Measurements from ENCODE around the gene DNAH2. TPM values are rescaled to one million over a fixed set of nuclear protein-coding genes. Genes with fewer than 3 reads are reported as not detected.

Gene DNAH2
- total and polyA plus RNA-seq, 3 donors from 2014 or later, result 11.7 to 24.9 (median 22.7) TPM

DNA sequence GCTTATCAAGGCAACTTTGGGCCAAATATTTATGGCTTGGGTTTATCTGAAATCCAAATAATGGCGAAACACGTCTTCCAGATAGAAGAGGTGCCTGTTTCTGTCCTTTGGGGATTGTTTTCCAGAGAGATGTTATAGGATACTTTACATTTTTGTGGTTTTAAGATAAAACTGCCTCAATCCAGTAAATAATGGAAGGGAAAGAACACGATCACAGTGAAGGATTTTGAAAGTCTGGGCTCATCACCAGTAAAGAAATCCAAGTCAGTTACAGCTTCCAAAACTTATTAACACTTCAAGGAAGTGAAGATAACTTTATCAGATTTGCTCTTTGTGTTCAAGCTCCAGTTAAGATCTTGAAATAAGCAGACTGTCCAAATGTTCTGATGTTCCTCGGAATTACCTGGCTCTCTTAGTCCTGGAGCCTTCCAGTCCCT is 30.1 kb downstream of the DNAH2 start:
- Histone ChIP-seq H3K27me3 (no peaks in the 10 kb centered on the region), H3K36me3 (ENCODE audit: low read depth, missing control alignments) (no peaks in the 10 kb centered on the region), H3K27ac (no peak overlapping the region), H3K4me3 (no peak overlapping the region), H3K4me1 (no peaks in the 10 kb centered on the region), H3K9me3 (no peaks in the 10 kb centered on the region)
- no peak for DNase-seq
- no peak for TF ChIP-seq POLR2A (IDR thresholded peaks at IDR 0.05)
- TF ChIP-seq, protein P1, sequence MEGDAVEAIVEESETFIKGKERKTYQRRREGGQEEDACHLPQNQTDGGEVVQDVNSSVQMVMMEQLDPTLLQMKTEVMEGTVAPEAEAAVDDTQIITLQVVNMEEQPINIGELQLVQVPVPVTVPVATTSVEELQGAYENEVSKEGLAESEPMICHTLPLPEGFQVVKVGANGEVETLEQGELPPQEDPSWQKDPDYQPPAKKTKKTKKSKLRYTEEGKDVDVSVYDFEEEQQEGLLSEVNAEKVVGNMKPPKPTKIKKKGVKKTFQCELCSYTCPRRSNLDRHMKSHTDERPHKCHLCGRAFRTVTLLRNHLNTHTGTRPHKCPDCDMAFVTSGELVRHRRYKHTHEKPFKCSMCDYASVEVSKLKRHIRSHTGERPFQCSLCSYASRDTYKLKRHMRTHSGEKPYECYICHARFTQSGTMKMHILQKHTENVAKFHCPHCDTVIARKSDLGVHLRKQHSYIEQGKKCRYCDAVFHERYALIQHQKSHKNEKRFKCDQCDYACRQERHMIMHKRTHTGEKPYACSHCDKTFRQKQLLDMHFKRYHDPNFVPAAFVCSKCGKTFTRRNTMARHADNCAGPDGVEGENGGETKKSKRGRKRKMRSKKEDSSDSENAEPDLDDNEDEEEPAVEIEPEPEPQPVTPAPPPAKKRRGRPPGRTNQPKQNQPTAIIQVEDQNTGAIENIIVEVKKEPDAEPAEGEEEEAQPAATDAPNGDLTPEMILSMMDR (IDR thresholded peaks at IDR 0.05), result no peak
- 35 to 42% methylated on average over 4 of the region's 4 CpGs for WGBS, 2 donors
- intact Hi-C loops (cut with DNase I; ENCODE audit: low total_unique reads), result no loop called here

DNA sequence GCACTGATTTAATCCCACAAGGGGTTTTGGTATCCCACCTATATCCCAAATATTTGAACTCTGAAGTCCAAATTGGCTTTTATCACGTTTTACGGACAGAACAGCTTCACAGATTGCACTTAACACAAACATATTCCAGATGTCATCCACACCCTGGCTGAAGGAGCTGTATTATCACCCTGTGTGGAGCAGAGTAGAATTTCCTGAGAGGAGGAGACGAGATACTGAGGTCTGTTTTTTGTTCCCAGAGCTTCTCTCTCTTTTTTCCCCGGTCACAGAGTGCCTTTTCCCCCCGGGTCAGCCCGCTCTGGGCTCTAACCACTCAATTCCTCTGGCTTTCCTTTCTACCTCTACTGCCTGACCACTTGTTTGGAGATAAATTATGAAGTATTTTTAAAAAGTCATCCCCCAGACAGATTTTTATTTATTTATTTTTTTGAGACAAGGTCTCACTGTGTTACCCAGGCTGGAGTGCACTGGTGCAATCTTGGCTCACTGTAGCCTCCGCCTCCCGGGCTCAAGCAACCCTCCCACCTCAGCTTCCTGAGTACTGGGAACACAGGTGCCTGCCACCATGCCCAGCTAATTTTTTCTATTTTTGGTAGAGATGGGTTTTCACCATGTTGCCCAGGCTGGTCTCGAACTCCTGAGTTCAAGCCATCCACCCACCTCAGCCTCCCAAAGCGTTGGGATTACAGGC is 30.7 kb downstream of the DNAH2 start:
- Histone ChIP-seq H3K4me3 (no peak overlapping the region), H3K27me3 (no peaks in the 10 kb centered on the region), H3K27ac (no peak overlapping the region), H3K36me3 (ENCODE audit: low read depth, missing control alignments) (no peaks in the 10 kb centered on the region), H3K9me3 (no peaks in the 10 kb centered on the region), H3K4me1 (no peaks in the 10 kb centered on the region)
- DNase-seq, result no peak
- 50 to 59% methylated on average over 10 of the region's 10 CpGs for WGBS, 2 donors
- intact Hi-C loops (cut with DNase I; ENCODE audit: low total_unique reads), result no loop called here
- TF ChIP-seq POLR2A (IDR thresholded peaks at IDR 0.05), result no peak
- TF ChIP-seq, protein P1 (IDR thresholded peaks at IDR 0.05), result no peak

DNA sequence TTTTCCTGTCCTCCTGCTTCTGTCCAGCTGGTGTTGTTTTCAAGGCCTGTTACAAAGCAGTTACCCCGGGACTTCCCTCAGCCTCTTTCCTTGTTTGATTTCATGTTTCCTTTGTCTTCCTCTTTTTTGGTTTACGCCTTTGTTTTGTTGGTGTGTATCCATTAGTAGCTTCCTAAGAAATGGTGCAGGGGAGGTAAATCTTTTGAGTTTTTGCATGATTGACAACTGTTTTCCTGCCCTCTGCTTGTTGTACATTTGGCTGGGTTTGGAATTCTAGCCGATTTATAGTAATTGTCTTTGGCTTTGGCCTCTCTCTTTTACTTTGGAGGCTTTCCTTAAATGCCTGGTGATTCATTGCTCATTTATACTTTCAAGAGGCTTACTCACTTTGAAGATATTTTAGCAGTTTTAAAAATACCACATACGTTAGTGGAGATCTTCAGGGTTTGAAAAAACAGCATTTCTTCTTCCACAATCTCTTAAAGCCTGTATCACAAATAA is 32.8 kb downstream of the DNAH2 start:
- H3K27me3 ChIP-seq, result no peaks in the 10 kb centered on the region
- DNase-seq, result no peak
- H3K36me3 ChIP-seq (ENCODE audit: low read depth, missing control alignments), result no peaks in the 10 kb centered on the region
- H3K27ac ChIP-seq, result no peak overlapping the region
- intact Hi-C loops (cut with DNase I; ENCODE audit: low total_unique reads), result no loop called here
- 71 to 80% methylated on average over 4 of the region's 4 CpGs for WGBS, 2 donors
- H3K4me1 ChIP-seq, result no peaks in the 10 kb centered on the region
- H3K4me3 ChIP-seq, result no peak overlapping the region
- no peak for TF ChIP-seq POLR2A (IDR thresholded peaks at IDR 0.05)
- TF ChIP-seq, protein P1 (IDR thresholded peaks at IDR 0.05), result no peak
- H3K9me3 ChIP-seq, result no peaks in the 10 kb centered on the region

DNA sequence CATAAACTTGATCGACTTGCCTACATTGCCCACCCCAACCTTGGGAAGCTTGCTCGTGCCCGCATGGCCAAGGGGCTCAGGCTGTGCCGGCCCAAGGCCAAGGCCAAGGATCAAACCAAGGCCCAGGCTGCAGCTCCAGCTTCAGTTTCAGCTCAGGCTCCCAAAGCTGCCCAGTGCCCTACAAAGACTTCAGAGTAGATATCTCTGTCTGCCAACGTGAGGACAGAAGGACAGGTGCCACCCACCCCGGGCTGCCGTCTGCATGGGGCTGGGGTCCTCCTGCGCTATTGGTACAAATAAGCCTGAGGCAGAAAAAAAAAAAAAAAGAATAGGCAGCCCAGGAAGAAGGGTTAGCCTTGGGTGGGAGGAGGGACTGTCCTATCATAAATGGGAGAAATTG is 37.1 kb downstream of the DNAH2 start:
- 87 to 90% methylated on average over 7 to 8 of the region's 8 CpGs for WGBS, 2 donors
- intact Hi-C loops (cut with DNase I; ENCODE audit: low total_unique reads), result no loop called here
- TF ChIP-seq, protein P1 (IDR thresholded peaks at IDR 0.05), result no peak
- TF ChIP-seq POLR2A (IDR thresholded peaks at IDR 0.05), result no peak
- Histone ChIP-seq H3K27me3 (no peaks in the 10 kb centered on the region), H3K9me3 (no peaks in the 10 kb centered on the region), H3K4me3 (no peak overlapping the region), H3K27ac (no peak overlapping the region), H3K4me1 (no peaks in the 10 kb centered on the region), H3K36me3 (ENCODE audit: low read depth, missing control alignments) (no peaks in the 10 kb centered on the region)
- DNase-seq, result no peak

All from testis (tissue), 3 donors.